ENCODE measurements around the gene GRHL3. TPM values are rescaled to one million over a fixed set of nuclear protein-coding genes. Genes with fewer than 3 reads are reported as not detected.
"Not testable (repeated sequence)": the region's sequence is repeated elsewhere in the genome, so short reads cannot be mapped to it uniquely, and the experiment has no call there.

GRHL3 gene
- total RNA-seq, 1 donor from 2014 or later = 0.78 TPM

DNA sequence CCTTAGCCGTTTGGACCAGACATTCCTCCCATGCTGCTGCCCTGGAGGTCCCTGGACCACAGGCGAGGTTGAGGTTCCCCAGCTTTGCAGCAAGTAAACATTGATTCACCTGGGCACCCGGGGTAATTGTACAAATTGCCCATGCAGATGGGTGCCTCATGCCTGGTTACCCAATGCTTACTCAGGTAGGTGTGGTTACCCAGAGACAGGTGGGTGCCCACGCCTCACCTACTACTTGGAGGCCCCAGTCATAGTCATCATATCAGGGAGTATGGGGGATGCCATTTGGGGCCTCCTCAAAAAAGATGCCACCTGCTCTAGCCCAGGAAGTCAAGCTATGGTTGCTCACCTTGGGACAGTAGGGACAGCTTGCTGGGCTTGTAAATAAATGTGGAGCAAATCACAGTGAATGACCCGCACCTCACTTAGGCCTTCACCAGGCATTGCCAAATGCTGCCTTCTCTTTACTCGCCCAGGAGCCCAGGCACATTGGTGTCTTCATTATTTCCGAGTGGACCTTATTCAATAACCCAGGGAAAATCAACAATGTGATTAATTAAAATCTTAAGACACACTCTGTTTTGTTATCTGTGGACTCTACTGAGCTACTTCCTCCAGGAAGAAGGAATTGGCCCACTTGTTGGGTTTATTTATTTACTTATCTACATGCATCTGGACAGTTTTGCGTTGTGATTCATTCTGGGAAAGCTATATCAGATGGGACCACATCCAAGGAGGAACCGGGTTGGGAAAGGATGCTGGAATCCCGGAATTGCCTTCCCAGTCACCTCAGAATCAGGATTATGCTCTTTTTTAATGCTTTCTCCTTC is 35.6 kb upstream of the GRHL3 start:
- POLR2A ChIA-PET = no interaction called here
- intact Hi-C loops (cut with micrococcal nuclease) = loop anchor here (2.0 kb wide), 1 partner anchor 15 kb away; no protein-coding TSS in a partner anchor
- Mint-ChIP-seq H3K27me3 (peaks cover 1% of the 10 kb centered on the region), H3K27ac (no peak overlapping the region), H3K36me3 (ENCODE audit: low read depth) (no peaks in the 10 kb centered on the region), H3K9me3 (no peaks in the 10 kb centered on the region), H3K4me3 (no peak overlapping the region), H3K4me1 (no peaks in the 10 kb centered on the region)
- ATAC-seq (ENCODE audit: low read depth) = no peak
- CTCF ChIA-PET = no interaction called here
- TF ChIP-seq, protein P1, sequence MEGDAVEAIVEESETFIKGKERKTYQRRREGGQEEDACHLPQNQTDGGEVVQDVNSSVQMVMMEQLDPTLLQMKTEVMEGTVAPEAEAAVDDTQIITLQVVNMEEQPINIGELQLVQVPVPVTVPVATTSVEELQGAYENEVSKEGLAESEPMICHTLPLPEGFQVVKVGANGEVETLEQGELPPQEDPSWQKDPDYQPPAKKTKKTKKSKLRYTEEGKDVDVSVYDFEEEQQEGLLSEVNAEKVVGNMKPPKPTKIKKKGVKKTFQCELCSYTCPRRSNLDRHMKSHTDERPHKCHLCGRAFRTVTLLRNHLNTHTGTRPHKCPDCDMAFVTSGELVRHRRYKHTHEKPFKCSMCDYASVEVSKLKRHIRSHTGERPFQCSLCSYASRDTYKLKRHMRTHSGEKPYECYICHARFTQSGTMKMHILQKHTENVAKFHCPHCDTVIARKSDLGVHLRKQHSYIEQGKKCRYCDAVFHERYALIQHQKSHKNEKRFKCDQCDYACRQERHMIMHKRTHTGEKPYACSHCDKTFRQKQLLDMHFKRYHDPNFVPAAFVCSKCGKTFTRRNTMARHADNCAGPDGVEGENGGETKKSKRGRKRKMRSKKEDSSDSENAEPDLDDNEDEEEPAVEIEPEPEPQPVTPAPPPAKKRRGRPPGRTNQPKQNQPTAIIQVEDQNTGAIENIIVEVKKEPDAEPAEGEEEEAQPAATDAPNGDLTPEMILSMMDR (IDR thresholded peaks at IDR 0.05) = no peak
- DNase-seq = no peak

DNA sequence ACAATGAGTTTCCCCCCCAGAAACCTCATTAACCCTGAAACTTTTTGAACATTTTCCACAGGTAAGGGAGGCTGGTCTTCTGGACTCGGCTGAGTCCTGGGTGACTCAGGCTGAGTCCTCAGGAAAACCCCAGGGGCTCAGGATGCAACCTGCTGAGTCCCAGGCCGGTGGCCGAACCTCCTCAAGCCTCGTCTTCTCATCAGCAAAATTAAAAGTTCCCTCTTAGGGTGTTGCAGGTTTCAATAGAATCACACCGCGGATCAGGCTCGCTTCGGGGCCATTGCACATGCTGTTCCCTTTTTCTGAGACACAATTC is 35.0 kb upstream of the GRHL3 start:
- TF ChIP-seq, protein P1 (IDR thresholded peaks at IDR 0.05) = no peak
- Mint-ChIP-seq H3K4me1 (no peaks in the 10 kb centered on the region), H3K27ac (no peak overlapping the region), H3K9me3 (no peaks in the 10 kb centered on the region), H3K27me3 (peaks cover 1% of the 10 kb centered on the region), H3K4me3 (no peak overlapping the region), H3K36me3 (ENCODE audit: low read depth) (no peaks in the 10 kb centered on the region)
- no peak for ATAC-seq (ENCODE audit: low read depth)
- DNase-seq = no peak
- CTCF ChIA-PET = no interaction called here
- POLR2A ChIA-PET = no interaction called here
- intact Hi-C loops (cut with micrococcal nuclease) = no loop called here

DNA sequence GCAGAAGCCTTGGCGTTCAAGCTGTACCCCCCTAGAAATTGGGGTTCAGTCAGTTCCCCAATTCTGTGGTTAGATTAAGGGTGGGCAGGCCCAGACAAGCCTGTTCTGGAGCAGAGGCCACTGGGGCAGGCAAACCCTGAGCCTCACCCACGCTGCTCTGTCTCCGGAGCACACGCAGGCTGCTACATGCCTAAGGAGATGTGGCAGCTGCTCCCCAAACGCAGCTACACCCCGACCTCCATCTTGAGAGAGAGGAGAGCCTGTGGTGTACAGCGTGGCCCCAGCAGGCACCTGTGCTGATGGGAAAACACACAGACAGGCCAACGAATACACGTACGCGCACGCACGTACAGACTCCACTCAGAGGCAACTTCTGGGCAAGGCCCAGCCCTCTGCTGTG is 33.9 kb upstream of the GRHL3 start:
- Mint-ChIP-seq H3K36me3 (ENCODE audit: low read depth) (no peaks in the 10 kb centered on the region), H3K4me3 (no peak overlapping the region), H3K27ac (no peak overlapping the region), H3K27me3 (peaks cover 5% of the 10 kb centered on the region), H3K9me3 (no peaks in the 10 kb centered on the region), H3K4me1 (no peaks in the 10 kb centered on the region)
- ChIA-PET POLR2A (no interaction called here), CTCF (no interaction called here)
- ATAC-seq (ENCODE audit: low read depth) (no peak), DNase-seq (no peak)
- TF ChIP-seq, protein P1 (IDR thresholded peaks at IDR 0.05) = no peak
- intact Hi-C loops (cut with micrococcal nuclease) = no loop called here

DNA sequence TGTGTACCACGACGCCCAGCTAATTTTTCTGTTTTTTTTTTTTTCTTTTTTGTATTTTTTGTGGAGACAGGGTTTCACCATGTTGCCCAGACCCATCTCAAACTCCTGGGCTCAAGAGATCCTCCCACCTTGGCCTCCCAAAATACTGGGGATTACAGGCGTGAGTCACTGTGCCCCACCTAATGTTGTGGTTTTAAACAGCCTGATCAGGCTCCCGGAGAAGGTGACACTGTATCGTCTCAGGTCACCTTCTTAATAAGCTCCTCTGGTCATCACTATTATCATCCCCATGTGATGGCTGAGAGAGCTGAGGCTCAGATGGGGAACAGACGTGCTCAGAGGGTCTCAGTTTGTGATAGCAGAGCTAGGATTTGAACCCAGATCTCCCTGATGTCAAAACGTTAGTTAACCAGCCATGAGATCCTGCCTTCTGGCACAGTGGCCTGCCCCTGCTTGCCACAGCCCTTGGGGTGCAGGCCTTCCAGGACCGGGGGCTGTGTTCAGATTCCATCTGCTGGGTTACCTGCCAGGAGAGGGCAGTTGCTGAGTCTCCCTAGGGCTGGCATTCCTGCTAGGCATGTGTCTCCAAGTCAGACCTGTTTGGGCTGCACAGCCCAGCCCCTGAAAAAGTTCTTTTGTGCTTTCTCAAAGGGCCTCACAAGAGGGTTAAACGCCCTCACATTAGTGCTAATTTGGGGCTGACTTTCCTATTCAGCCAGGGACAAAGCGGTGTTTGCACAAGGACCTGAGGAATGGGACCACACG is 32.7 kb upstream of the GRHL3 start:
- no peak for ATAC-seq (ENCODE audit: low read depth)
- H3K4me3 Mint-ChIP-seq = no peak overlapping the region
- DNase-seq = no peak
- POLR2A ChIA-PET = no interaction called here
- H3K36me3 Mint-ChIP-seq (ENCODE audit: low read depth) = no peaks in the 10 kb centered on the region
- no peaks in the 10 kb centered on the region for H3K4me1 Mint-ChIP-seq
- CTCF ChIA-PET = no interaction called here
- no peaks in the 10 kb centered on the region for H3K9me3 Mint-ChIP-seq
- H3K27ac Mint-ChIP-seq = no peak overlapping the region
- H3K27me3 Mint-ChIP-seq = peaks cover 5% of the 10 kb centered on the region
- TF ChIP-seq, protein P1 (IDR thresholded peaks at IDR 0.05) = no peak
- intact Hi-C loops (cut with micrococcal nuclease) = no loop called here

DNA sequence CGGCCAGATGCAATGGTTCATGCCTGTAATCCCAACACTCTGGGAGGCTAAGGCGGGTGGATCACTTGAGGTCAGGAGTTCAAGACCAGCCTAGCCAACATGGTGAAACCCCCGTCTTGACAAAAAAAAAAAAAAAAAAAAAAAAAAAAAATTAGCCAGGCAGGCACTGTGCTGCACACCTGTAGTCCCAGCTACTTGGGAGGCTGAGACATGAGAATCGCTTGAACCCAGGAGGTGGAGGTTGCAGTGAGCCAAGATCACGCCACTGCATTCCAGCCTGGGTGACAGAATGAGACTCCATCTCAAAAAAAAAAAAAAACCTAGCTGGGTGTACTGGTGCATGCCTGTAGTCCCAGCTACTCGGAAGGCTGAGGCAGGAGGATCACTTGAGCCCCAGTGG is 31.4 kb upstream of the GRHL3 start:
- H3K4me3 Mint-ChIP-seq; intact Hi-C loops (cut with micrococcal nuclease); H3K36me3 Mint-ChIP-seq (ENCODE audit: low read depth); H3K27me3 Mint-ChIP-seq; CTCF ChIA-PET; H3K27ac Mint-ChIP-seq; H3K9me3 Mint-ChIP-seq; DNase-seq; ATAC-seq (ENCODE audit: low read depth); H3K4me1 Mint-ChIP-seq: not testable (repeated sequence)
- POLR2A ChIA-PET = interaction anchor here (0.7 kb wide), 1 partner anchor 48 kb away, joined by 4 read pairs; no protein-coding TSS in a partner anchor

Data from activated B cell treated with CpG ODN at 0.5 μM for 24 hours (primary cell).